Astrocyte (in vitro differentiated cells and primary cell): Measurements from ENCODE around the gene ITFG1. TPM values are rescaled to one million over a fixed set of nuclear protein-coding genes. Genes with fewer than 3 reads are reported as not detected.

ENCODE experiments used
- DNase-seq: peaks from one replicate; pipeline ENCODE4 v3.0.0-alpha.2; 2010; ENCODE audit warnings: low read depth
- FAIRE-seq: peaks from 2 replicates; lab custom pipeline; 2011; peaks lifted over from hg19 to GRCh38; lab: Jason Lieb, UNC
- H2AFZ ChIP-seq: 2 replicates; pipeline ENCODE4 v1.6.0; 2012; ENCODE audit warnings: low read depth, low read length, inconsistent platforms
- H3K27ac ChIP-seq: 2 replicates; pipeline ENCODE4 v1.5.1; 2011; ENCODE audit warnings: low read depth, low read length, inconsistent platforms
- H3K27me3 ChIP-seq: 2 replicates; pipeline ENCODE4 v1.6.0; 2011; ENCODE audit warnings: low read length, inconsistent platforms; ENCODE audit not compliant: insufficient read depth
- H3K36me3 ChIP-seq: 2 replicates; pipeline ENCODE4 v1.5.1; 2011; ENCODE audit warnings: low read length, inconsistent platforms; ENCODE audit not compliant: insufficient read depth
- H3K4me1 ChIP-seq: 2 replicates; pipeline ENCODE4 v1.5.1; 2011; ENCODE audit warnings: low read length, inconsistent platforms; ENCODE audit not compliant: insufficient read depth
- H3K4me2 ChIP-seq: 2 replicates; pipeline ENCODE4 v1.6.0; 2012; ENCODE audit warnings: low read length, inconsistent platforms
- H3K4me3 ChIP-seq: 2 replicates; pipeline ENCODE4 v1.5.1; 2011; ENCODE audit warnings: low read depth, mild to moderate bottlenecking, low read length, inconsistent platforms; ENCODE audit not compliant: insufficient read depth
- H3K79me2 ChIP-seq: 2 replicates; pipeline ENCODE4 v1.6.0; 2012; ENCODE audit warnings: mild to moderate bottlenecking, low read length, inconsistent platforms; ENCODE audit not compliant: insufficient read depth
- H3K9ac ChIP-seq: 2 replicates; pipeline ENCODE4 v1.6.0; 2012; ENCODE audit warnings: mild to moderate bottlenecking, low read length, inconsistent platforms
- H3K9me3 ChIP-seq: 2 replicates; pipeline ENCODE4 v1.5.1; 2012; ENCODE audit warnings: low read depth, mild to moderate bottlenecking, low read length, inconsistent platforms; ENCODE audit not compliant: insufficient read depth
- H4K20me1 ChIP-seq: 2 replicates; pipeline ENCODE4 v1.6.0; 2012; ENCODE audit warnings: low read length, inconsistent platforms; ENCODE audit not compliant: insufficient read depth
- H3K27ac Mint-ChIP-seq: one replicate; pipeline ENCODE4 v1.8.0; 2021; ENCODE audit warnings: mild to moderate bottlenecking, mixed read lengths; ENCODE audit not compliant: unreplicated experiment
- H3K27me3 Mint-ChIP-seq: one replicate; pipeline ENCODE4 v1.8.0; 2021; ENCODE audit warnings: low read depth, mixed read lengths; ENCODE audit not compliant: unreplicated experiment
- H3K36me3 Mint-ChIP-seq: one replicate; pipeline ENCODE4 v1.8.0; 2021; ENCODE audit warnings: low read depth, mixed read lengths; ENCODE audit not compliant: unreplicated experiment
- H3K4me1 Mint-ChIP-seq: one replicate; pipeline ENCODE4 v1.8.0; 2021; ENCODE audit warnings: low read depth, mixed read lengths; ENCODE audit not compliant: unreplicated experiment
- H3K4me3 Mint-ChIP-seq: one replicate; pipeline ENCODE4 v1.8.0; 2021; ENCODE audit warnings: mild to moderate bottlenecking, moderate library complexity, mixed read lengths; ENCODE audit not compliant: unreplicated experiment
- H3K9me3 Mint-ChIP-seq: one replicate; pipeline ENCODE4 v1.8.0; 2021; ENCODE audit warnings: mild to moderate bottlenecking, mixed read lengths; ENCODE audit not compliant: unreplicated experiment
- CTCF ChIP-seq: IDR thresholded peaks from 2 replicates; pipeline ENCODE4 v1.5.1; 2011; ENCODE audit warnings: low read depth, mild to moderate bottlenecking, inconsistent platforms, low read length, moderate library complexity; ENCODE audit not compliant: insufficient read depth
- EZH2 ChIP-seq: IDR thresholded peaks from 2 replicates; pipeline ENCODE4 v1.6.1; 2012; ENCODE audit warnings: mild to moderate bottlenecking, low read length, inconsistent platforms; ENCODE audit not compliant: insufficient read depth
- total RNA-seq: library from RNA; stranded (reverse); gene quantifications from 2 replicates; pipeline ENCODE4 v1.2.1, GENCODE V29; 2021

Gene ITFG1
- total RNA-seq, 1 donor from 2014 or later: 52.7 TPM

- Histone ChIP-seq H3K27ac (no peak overlapping the region), H3K9ac (no peak overlapping the region), H3K4me3 (no peak overlapping the region), H3K27me3 (no peaks in the 10 kb centered on the region), H3K79me2 (no peaks in the 10 kb centered on the region), H4K20me1 (no peaks in the 10 kb centered on the region), H2AFZ (no peak overlapping the region), H3K4me1 (no peaks in the 10 kb centered on the region), H3K9me3 (no peaks in the 10 kb centered on the region), H3K36me3 (no peaks in the 10 kb centered on the region), H3K4me2 (no peak overlapping the region)
- Mint-ChIP-seq H3K27me3 (no peaks in the 10 kb centered on the region), H3K36me3 (peaks cover 1% of the 10 kb centered on the region), H3K4me1 (peaks cover 2% of the 10 kb centered on the region), H3K4me3 (no peak overlapping the region), H3K27ac (no peak overlapping the region), H3K9me3 (no peaks in the 10 kb centered on the region)
- TF ChIP-seq EZH2 (no peak), CTCF (no peak)
- DNase-seq (no peak), FAIRE-seq (no peak)
These were observed 299.4 kb downstream of the ITFG1 start for GRCh38 chr16:47161464-47161863.

GRCh38 chr16:47160422-47160821, 300.4 kb downstream of the ITFG1 start:
- FAIRE-seq: no peak
- Histone ChIP-seq H3K79me2 (no peaks in the 10 kb centered on the region), H2AFZ (no peak overlapping the region), H3K27ac (no peak overlapping the region), H3K4me1 (no peaks in the 10 kb centered on the region), H3K4me3 (no peak overlapping the region), H3K9ac (no peak overlapping the region), H3K4me2 (no peak overlapping the region), H3K36me3 (no peaks in the 10 kb centered on the region), H4K20me1 (no peaks in the 10 kb centered on the region), H3K9me3 (no peaks in the 10 kb centered on the region), H3K27me3 (no peaks in the 10 kb centered on the region)
- peaks cover 2% of the 10 kb centered on the region for H3K4me1 Mint-ChIP-seq
- no peak for DNase-seq
- no peak overlapping the region for H3K27ac Mint-ChIP-seq
- H3K36me3 Mint-ChIP-seq: peaks cover 2% of the 10 kb centered on the region
- TF ChIP-seq EZH2 (no peak), CTCF (no peak)
- H3K9me3 Mint-ChIP-seq: no peaks in the 10 kb centered on the region
- no peaks in the 10 kb centered on the region for H3K27me3 Mint-ChIP-seq
- no peak overlapping the region for H3K4me3 Mint-ChIP-seq

- H2AFZ ChIP-seq: no peak overlapping the region
These were observed 301.9 kb downstream of the ITFG1 start for GRCh38 chr16:47158992-47159391.

More at GRCh38 chr16:47158992-47159391, 301.9 kb downstream of the ITFG1 start:
- H3K4me1 ChIP-seq: no peaks in the 10 kb centered on the region
- no peak overlapping the region for H3K27ac Mint-ChIP-seq
- no peaks in the 10 kb centered on the region for H3K27me3 ChIP-seq
- no peak for FAIRE-seq
- no peak overlapping the region for H3K27ac ChIP-seq
- peaks cover 4% of the 10 kb centered on the region for H3K36me3 Mint-ChIP-seq
- no peaks in the 10 kb centered on the region for H3K79me2 ChIP-seq
- peaks cover 2% of the 10 kb centered on the region for H3K4me1 Mint-ChIP-seq
- no peaks in the 10 kb centered on the region for H3K36me3 ChIP-seq
- H3K27me3 Mint-ChIP-seq: no peaks in the 10 kb centered on the region
- no peaks in the 10 kb centered on the region for H3K9me3 ChIP-seq
- no peak for DNase-seq
- H3K4me3 Mint-ChIP-seq: no peak overlapping the region
- no peaks in the 10 kb centered on the region for H4K20me1 ChIP-seq
- no peak for TF ChIP-seq EZH2
- no peak for TF ChIP-seq CTCF
- H3K9ac ChIP-seq: no peak overlapping the region
- H3K9me3 Mint-ChIP-seq: no peaks in the 10 kb centered on the region
- no peak overlapping the region for H3K4me2 ChIP-seq
- no peak overlapping the region for H3K4me3 ChIP-seq
